Liver (tissue), 3 donors: ENCODE measurements around the gene CAPN15.

Source experiments
- EGR1 ChIP-seq, 2 donors: IDR thresholded peaks; 2 replicates each; pipeline ENCODE4 v1.6.1; 2016 to 2018; ENCODE audit warnings: antibody characterized with exemption in 2 of 2, low read depth in 2 of 2
- FOXA1 ChIP-seq: IDR thresholded peaks from 2 replicates; pipeline ENCODE4 v1.6.1; 2016; ENCODE audit warnings: antibody characterized with exemption
- JUND ChIP-seq, 2 donors: IDR thresholded peaks; 2 replicates each; pipeline ENCODE4 v1.6.1; 2016; ENCODE audit warnings: antibody characterized with exemption in 2 of 2
- SP1 ChIP-seq: IDR thresholded peaks from 2 replicates; pipeline ENCODE4 v1.6.1; 2018; ENCODE audit warnings: antibody characterized with exemption, mild to moderate bottlenecking
- TAF1 ChIP-seq: conservative IDR thresholded peaks from 2 replicates; pipeline ENCODE4 v1.6.1; 2016; ENCODE audit warnings: antibody characterized with exemption, mild to moderate bottlenecking
- TF ChIP-seq, protein P1 (sequence below): fragments of 150-350 bp; IDR thresholded peaks from 2 replicates; pipeline ENCODE4 v1.5.1; 2017; ENCODE audit warnings: improper control_type of control experiment, low read depth, low read length; ENCODE audit not compliant: missing input control
- TF ChIP-seq, protein P2 (sequence below): IDR thresholded peaks from 2 replicates; pipeline ENCODE4 v1.6.1; 2016; ENCODE audit warnings: antibody characterized with exemption, mild to moderate bottlenecking
- TF ChIP-seq, protein P3 (sequence below): IDR thresholded peaks from 2 replicates; pipeline ENCODE4 v1.6.1; 2016; ENCODE audit warnings: antibody characterized with exemption
- donor health status: healthy.
- donor health status: healthy.

DNA sequence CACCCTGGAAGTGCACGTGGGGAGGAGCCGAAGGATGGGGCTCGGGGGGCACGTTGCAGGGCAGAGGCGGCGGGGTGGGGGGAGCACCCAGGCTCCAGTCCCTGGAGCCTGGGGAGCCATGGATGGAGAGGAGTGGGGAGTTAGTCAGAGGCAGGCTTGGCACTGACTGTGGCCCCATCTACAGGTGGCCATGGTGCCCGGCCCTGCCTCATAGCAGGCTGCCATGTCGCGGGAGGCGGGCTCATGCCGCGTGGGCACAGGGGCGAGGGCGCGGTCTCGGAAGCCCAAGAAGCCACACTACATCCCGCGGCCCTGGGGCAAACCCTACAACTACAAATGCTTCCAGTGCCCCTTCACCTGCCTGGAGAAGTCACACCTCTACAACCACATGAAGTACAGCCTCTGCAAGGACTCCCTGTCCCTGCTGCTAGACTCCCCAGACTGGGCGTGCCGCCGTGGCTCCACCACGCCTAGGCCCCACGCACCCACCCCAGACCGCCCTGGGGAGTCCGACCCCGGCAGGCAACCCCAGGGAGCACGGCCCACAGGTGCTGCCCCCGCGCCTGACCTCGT is 35.6 kb downstream of the CAPN15 start:
- TF ChIP-seq, protein P1, sequence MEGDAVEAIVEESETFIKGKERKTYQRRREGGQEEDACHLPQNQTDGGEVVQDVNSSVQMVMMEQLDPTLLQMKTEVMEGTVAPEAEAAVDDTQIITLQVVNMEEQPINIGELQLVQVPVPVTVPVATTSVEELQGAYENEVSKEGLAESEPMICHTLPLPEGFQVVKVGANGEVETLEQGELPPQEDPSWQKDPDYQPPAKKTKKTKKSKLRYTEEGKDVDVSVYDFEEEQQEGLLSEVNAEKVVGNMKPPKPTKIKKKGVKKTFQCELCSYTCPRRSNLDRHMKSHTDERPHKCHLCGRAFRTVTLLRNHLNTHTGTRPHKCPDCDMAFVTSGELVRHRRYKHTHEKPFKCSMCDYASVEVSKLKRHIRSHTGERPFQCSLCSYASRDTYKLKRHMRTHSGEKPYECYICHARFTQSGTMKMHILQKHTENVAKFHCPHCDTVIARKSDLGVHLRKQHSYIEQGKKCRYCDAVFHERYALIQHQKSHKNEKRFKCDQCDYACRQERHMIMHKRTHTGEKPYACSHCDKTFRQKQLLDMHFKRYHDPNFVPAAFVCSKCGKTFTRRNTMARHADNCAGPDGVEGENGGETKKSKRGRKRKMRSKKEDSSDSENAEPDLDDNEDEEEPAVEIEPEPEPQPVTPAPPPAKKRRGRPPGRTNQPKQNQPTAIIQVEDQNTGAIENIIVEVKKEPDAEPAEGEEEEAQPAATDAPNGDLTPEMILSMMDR = no peak
- TF ChIP-seq, protein P2, sequence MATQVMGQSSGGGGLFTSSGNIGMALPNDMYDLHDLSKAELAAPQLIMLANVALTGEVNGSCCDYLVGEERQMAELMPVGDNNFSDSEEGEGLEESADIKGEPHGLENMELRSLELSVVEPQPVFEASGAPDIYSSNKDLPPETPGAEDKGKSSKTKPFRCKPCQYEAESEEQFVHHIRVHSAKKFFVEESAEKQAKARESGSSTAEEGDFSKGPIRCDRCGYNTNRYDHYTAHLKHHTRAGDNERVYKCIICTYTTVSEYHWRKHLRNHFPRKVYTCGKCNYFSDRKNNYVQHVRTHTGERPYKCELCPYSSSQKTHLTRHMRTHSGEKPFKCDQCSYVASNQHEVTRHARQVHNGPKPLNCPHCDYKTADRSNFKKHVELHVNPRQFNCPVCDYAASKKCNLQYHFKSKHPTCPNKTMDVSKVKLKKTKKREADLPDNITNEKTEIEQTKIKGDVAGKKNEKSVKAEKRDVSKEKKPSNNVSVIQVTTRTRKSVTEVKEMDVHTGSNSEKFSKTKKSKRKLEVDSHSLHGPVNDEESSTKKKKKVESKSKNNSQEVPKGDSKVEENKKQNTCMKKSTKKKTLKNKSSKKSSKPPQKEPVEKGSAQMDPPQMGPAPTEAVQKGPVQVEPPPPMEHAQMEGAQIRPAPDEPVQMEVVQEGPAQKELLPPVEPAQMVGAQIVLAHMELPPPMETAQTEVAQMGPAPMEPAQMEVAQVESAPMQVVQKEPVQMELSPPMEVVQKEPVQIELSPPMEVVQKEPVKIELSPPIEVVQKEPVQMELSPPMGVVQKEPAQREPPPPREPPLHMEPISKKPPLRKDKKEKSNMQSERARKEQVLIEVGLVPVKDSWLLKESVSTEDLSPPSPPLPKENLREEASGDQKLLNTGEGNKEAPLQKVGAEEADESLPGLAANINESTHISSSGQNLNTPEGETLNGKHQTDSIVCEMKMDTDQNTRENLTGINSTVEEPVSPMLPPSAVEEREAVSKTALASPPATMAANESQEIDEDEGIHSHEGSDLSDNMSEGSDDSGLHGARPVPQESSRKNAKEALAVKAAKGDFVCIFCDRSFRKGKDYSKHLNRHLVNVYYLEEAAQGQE = no peak
- TF ChIP-seq FOXA1 = no peak
- no peak for TF ChIP-seq JUND (IDR thresholded peaks at IDR 0.05)
- TF ChIP-seq, protein P3, sequence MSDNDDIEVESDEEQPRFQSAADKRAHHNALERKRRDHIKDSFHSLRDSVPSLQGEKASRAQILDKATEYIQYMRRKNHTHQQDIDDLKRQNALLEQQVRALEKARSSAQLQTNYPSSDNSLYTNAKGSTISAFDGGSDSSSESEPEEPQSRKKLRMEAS = no peak
- no peak for TF ChIP-seq TAF1
- no peak for TF ChIP-seq SP1
- TF ChIP-seq EGR1 (IDR thresholded peaks at IDR 0.05; ENCODE audit: low read depth in 2 of 2) = no peak
